ENCODE data around the gene SAMD3. TPM values are rescaled to one million over a fixed set of nuclear protein-coding genes. Genes with fewer than 3 reads are reported as not detected.
"Not testable (repeated sequence)": the region's sequence is repeated elsewhere in the genome, so short reads cannot be mapped to it uniquely, and the experiment has no call there.

The SAMD3 gene
- polyA plus RNA-seq, 1 donor from 2014 or later = 7.1 TPM

DNA sequence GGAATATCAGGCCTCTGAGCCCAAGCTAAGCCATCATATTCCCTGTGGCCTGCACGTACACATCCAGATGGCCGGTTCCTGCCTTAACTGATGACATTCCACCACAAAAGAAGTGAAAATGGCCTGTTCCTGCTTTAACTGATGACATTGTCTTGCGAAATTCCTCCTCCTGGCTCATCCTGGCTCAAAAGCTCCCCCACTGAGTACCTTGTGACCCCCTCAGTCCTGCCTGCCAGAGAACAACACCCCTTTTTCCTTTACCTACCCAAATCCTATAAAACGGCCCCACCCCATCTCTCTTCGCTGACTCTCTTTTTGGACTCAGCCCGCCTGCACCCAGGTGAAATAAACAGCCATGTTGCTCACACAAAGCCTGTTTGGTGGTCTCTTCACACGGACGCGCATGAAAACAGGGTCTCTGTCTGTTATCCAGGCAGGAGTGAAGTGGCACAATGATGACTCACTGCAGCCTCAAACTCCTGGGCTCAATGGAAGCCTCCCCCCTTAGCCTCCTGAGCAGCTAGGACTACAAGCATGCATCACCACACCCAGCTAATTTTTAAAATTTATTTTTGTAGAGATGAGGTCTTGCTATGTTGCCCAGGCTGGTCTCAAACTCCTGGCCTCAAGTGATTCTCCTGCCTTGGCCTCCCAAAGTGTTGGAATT lies 24.8 kb downstream of the SAMD3 start:
- not testable (repeated sequence) for H3K36me3 Mint-ChIP-seq, H3K27ac Mint-ChIP-seq, H3K4me1 Mint-ChIP-seq, H3K9me3 Mint-ChIP-seq, H3K27me3 Mint-ChIP-seq
- H3K4me3 Mint-ChIP-seq = peak overlapping the region in 1 of 4 donors; percentile 34

GRCh38 chr6:130194434-130194833 lies 28.3 kb downstream of the SAMD3 start:
- not testable (repeated sequence) for H3K9me3 Mint-ChIP-seq, H3K36me3 Mint-ChIP-seq, H3K27ac Mint-ChIP-seq, H3K4me3 Mint-ChIP-seq, H3K4me1 Mint-ChIP-seq, H3K27me3 Mint-ChIP-seq

GRCh38 chr6:130190701-130191690 lies 31.8 kb downstream of the SAMD3 start:
- Mint-ChIP-seq H3K9me3 (no peaks in the 10 kb centered on the region), H3K36me3 (peaks cover 2% of the 10 kb centered on the region), H3K4me1 (peaks cover 3 to 8% (median 6%) of the 10 kb centered on the region in 3 donors), H3K27me3 (no peaks in the 10 kb centered on the region), H3K4me3 (peak overlapping the region in 1 of 4 donors; percentile 12), H3K27ac (no peak overlapping the region)

- Mint-ChIP-seq H3K9me3 (no peaks in the 10 kb centered on the region), H3K27me3 (no peaks in the 10 kb centered on the region), H3K4me3 (no peak overlapping the region), H3K36me3 (no peaks in the 10 kb centered on the region), H3K27ac (no peak overlapping the region), H3K4me1 (peaks cover 3 to 8% (median 6%) of the 10 kb centered on the region in 3 donors)
These were observed 33.0 kb downstream of the SAMD3 start for GRCh38 chr6:130189531-130190397.

DNA sequence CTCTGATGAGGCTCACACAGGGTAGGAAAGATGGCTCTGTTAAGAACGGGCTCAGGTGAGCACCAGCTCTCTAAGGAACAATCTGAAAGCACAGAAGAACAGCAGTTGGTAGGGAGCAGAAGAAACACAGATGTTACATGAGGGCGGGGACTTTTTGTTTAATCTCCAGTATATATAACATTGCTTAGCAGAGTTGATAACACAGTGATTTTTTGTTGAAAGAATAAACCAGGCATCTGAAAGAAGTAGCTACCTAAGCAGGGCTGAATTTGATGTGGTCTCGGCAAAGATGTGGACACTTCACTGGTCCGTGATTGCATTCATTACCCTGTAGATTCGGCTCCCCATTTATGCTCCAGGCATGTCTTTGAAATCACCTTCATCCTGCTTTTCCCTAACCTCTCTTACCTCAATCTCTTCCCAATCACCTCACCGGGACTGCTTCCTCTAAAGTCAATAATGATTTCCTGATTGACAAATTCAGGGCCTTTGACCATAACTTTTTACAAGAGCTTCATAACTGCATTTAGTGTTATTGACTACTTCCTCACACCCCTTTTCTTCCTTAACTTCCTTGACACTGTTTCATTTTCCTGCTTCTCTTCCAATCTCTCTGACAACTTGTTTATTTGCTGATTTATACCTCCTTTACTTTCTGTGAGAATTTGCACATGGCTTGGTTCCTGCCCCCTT lies 34.4 kb downstream of the SAMD3 start:
- H3K9me3 Mint-ChIP-seq = no peaks in the 10 kb centered on the region
- no peaks in the 10 kb centered on the region for H3K27me3 Mint-ChIP-seq
- H3K27ac Mint-ChIP-seq = no peak overlapping the region
- peaks cover 3 to 16% (median 12%) of the 10 kb centered on the region in 3 donors for H3K4me1 Mint-ChIP-seq
- no peaks in the 10 kb centered on the region for H3K36me3 Mint-ChIP-seq
- H3K4me3 Mint-ChIP-seq = peak overlapping the region in 1 of 4 donors; percentile 23

GRCh38 chr6:130187335-130188206 lies 35.2 kb downstream of the SAMD3 start:
- H3K27me3 Mint-ChIP-seq = no peaks in the 10 kb centered on the region
- no peaks in the 10 kb centered on the region for H3K9me3 Mint-ChIP-seq
- H3K4me1 Mint-ChIP-seq = peaks cover 3 to 18% (median 12%) of the 10 kb centered on the region in 3 donors
- no peak overlapping the region for H3K4me3 Mint-ChIP-seq
- H3K27ac Mint-ChIP-seq = no peak overlapping the region
- no peaks in the 10 kb centered on the region for H3K36me3 Mint-ChIP-seq

- Mint-ChIP-seq H3K27ac (no peak overlapping the region), H3K4me3 (no peak overlapping the region), H3K9me3 (no peaks in the 10 kb centered on the region), H3K36me3 (no peaks in the 10 kb centered on the region), H3K4me1 (peaks cover 0 to 10% (median 6%) of the 10 kb centered on the region in 3 donors), H3K27me3 (no peaks in the 10 kb centered on the region)
These were observed 37.1 kb downstream of the SAMD3 start for GRCh38 chr6:130185658-130186057.

- Mint-ChIP-seq H3K9me3 (no peaks in the 10 kb centered on the region), H3K27me3 (no peaks in the 10 kb centered on the region), H3K36me3 (no peaks in the 10 kb centered on the region), H3K27ac (peak overlapping the region in 2 of 3 donors; percentile 3 to 89), H3K4me3 (peak overlapping the region in 2 of 4 donors; percentile 25 to 69), H3K4me1 (peaks cover 0 to 10% (median 8%) of the 10 kb centered on the region in 3 donors)
These were observed 39.2 kb downstream of the SAMD3 start for GRCh38 chr6:130183271-130184222.

- H3K27me3 Mint-ChIP-seq = no peaks in the 10 kb centered on the region
- no peaks in the 10 kb centered on the region for H3K9me3 Mint-ChIP-seq
- H3K4me3 Mint-ChIP-seq = no peak overlapping the region
- H3K36me3 Mint-ChIP-seq = no peaks in the 10 kb centered on the region
- H3K27ac Mint-ChIP-seq = no peak overlapping the region
- H3K4me1 Mint-ChIP-seq = peaks cover 0 to 10% (median 8%) of the 10 kb centered on the region in 3 donors
These were observed 40.3 kb downstream of the SAMD3 start for GRCh38 chr6:130182466-130182865.

GRCh38 chr6:130178692-130179091 lies 44.1 kb downstream of the SAMD3 start:
- H3K27me3 Mint-ChIP-seq = no peaks in the 10 kb centered on the region
- H3K4me1 Mint-ChIP-seq = peaks cover 0 to 5% (median 4%) of the 10 kb centered on the region in 3 donors
- H3K27ac Mint-ChIP-seq = no peak overlapping the region
- H3K4me3 Mint-ChIP-seq = no peak overlapping the region
- H3K9me3 Mint-ChIP-seq = peaks cover 0 to 2% (median 0%) of the 10 kb centered on the region in 3 donors
- no peaks in the 10 kb centered on the region for H3K36me3 Mint-ChIP-seq

DNA sequence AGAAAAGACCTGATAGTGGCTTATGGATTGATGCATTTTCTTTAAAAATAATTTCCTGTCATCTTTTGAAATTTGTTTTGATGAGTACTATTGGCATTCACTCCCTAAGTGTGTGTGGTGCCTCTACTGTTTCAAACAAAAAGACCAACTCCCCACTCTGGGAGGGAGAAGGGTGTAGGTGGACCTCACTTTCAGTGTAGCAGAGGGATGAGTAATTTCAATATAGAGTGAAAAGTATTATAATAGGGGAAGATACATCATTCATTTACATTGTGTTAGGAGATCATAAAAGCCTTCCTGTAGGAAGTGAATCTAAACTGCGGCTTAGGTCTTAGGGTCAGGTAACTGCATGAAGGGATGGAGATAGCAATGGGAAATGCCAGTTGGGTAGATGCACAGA lies 46.4 kb downstream of the SAMD3 start:
- H3K27ac Mint-ChIP-seq = no peak overlapping the region
- H3K4me3 Mint-ChIP-seq = no peak overlapping the region
- H3K4me1 Mint-ChIP-seq = peaks cover 0 to 2% (median 0%) of the 10 kb centered on the region in 3 donors
- H3K27me3 Mint-ChIP-seq = no peaks in the 10 kb centered on the region
- peaks cover 0 to 5% (median 2%) of the 10 kb centered on the region in 3 donors for H3K9me3 Mint-ChIP-seq
- H3K36me3 Mint-ChIP-seq = peaks cover 5% of the 10 kb centered on the region

DNA sequence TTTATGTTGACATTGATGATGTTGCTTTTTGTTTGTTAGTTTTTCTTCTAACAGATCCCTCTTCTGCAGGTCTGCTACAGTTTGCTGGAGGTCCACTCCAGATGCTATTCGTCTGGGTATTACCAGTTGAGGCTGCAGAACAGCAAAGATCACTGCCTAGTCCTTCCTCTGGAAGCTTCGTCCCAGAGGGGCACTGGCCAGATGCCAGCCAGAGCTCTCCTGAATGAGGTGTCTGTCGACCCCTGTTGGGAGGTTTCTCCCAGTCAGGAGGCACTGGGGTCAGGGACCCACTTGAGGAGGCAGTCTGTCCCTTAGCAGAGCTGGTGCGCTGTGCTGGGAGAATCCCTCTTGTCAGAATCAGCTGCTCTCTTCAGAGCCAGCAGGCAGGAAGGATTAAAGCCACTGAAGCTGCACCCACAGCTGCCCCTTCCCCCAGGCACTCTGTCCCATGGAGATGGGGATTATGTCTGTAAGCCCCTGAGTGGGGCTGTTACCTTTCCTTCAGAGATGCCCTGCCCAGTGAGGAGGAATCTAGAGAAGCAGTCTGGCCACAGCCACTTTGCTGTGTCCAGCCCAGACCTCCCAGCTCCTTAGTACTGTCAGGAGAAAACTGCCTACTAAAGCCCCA lies 49.3 kb downstream of the SAMD3 start:
- H3K4me1 Mint-ChIP-seq, H3K9me3 Mint-ChIP-seq, H3K36me3 Mint-ChIP-seq, H3K27ac Mint-ChIP-seq, H3K4me3 Mint-ChIP-seq, H3K27me3 Mint-ChIP-seq: not testable (repeated sequence)
